Activated naive CD4-positive, alpha-beta T cell treated with anti-CD3 and anti-CD28 coated beads for 36 hours (primary cell): ENCODE data around the gene MLLT3. TPM values are rescaled to one million over a fixed set of nuclear protein-coding genes. Genes with fewer than 3 reads are reported as not detected.

ENCODE experiments used
- CTCF ChIA-PET: fragments of 350-600 bp; sonication (Branson Sonifier 250); formaldehyde crosslinking; loops from one replicate; lab custom pipeline; 2021; ENCODE audit warnings: antibody characterized with exemption; lab: Charles Lee
- DNase-seq: peaks from one replicate; pipeline ENCODE4 v3.0.0-alpha.2; 2020
- H3K27ac Mint-ChIP-seq: one replicate; pipeline ENCODE4 v1.8.0; 2021; ENCODE audit warnings: mild to moderate bottlenecking, mixed read lengths
- H3K27me3 Mint-ChIP-seq: one replicate; pipeline ENCODE4 v1.8.0; 2021; ENCODE audit warnings: low read depth, mixed read lengths
- H3K36me3 Mint-ChIP-seq: one replicate; pipeline ENCODE4 v1.8.0; 2021; ENCODE audit warnings: low read depth, mixed read lengths
- H3K4me1 Mint-ChIP-seq: one replicate; pipeline ENCODE4 v1.8.0; 2021; ENCODE audit warnings: low read depth, mixed read lengths
- H3K4me3 Mint-ChIP-seq: one replicate; pipeline ENCODE4 v1.8.0; 2021; ENCODE audit warnings: mild to moderate bottlenecking, moderate library complexity, mixed read lengths
- H3K9me3 Mint-ChIP-seq: one replicate; pipeline ENCODE4 v1.8.0; 2021; ENCODE audit warnings: mixed read lengths
- intact Hi-C: fragments of 100-400 bp; cut with micrococcal nuclease; formaldehyde crosslinking; loops from one replicate; pipeline ENCODE4 v1.15.1; 2023
- total RNA-seq, 2 experiments: library from RNA; stranded (reverse); gene quantifications; one replicate each; pipeline ENCODE4 v1.2.3, GENCODE V29; 2021

Gene MLLT3
- total RNA-seq, 2 experiments from 2014 or later, result 44.3 to 51.4 TPM

DNA sequence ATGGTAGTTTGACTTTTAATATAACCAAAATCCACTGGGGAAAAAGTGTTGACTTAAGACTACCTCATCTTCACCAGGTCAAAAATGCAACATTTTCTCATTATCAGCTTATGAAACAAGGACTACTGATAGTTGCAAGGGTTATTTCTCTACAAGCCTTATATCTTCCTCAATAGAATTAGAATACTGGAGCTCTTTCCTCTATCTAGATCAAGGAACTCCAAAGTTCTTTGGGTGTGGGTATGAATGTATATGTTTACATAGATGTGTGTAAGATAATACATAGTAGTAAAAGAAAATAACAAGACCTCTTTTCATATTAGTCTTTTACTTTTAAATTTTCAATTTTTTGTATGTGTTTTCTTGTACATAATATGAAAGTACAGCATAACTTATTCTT lies 244.5 kb downstream of the MLLT3 start:
- intact Hi-C loops, result loop anchor here (1.0 to 5.0 kb wide), 3 partner anchors 8 to 245 kb away; partner anchors contain the start of gene MLLT3
- Mint-ChIP-seq H3K36me3 (no peaks in the 10 kb centered on the region), H3K27me3 (no peaks in the 10 kb centered on the region), H3K27ac (no peak overlapping the region), H3K4me1 (peaks cover 68% of the 10 kb centered on the region), H3K4me3 (no peak overlapping the region), H3K9me3 (no peaks in the 10 kb centered on the region)
- no peak for DNase-seq
- CTCF ChIA-PET, result interaction anchor here (1.2 kb wide), 1 partner anchor 17 kb away, joined by 3 read pairs; no protein-coding TSS in a partner anchor

DNA sequence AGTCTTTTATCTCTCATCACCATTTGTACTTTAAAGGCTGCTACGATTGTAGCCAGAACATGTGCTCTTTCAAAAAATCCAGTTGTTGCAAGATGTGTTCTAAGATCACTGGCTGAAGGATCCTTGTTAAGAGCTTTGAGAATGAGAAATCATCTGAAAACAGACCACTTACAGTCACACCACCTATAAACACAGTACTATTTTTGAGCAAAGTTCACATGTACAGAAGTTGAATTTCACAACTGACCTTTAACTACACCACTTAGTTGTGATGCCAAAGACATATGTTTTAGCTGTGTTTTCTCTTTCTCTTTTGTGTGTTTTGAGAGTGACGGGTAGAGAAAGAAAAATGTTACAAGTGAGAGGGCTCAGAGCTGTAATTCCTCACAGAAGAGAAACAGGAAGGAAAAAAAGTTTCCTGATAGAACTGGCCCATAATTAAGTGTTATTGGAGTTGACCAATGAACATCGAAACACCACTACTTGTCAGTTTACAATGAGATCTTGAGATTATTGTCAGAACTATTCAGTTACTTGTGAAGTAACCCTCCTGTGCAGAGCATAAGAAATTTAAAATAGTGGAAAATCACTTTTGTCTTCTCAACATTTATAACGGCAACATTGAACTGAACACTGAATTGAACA lies 245.4 kb downstream of the MLLT3 start:
- peaks cover 62% of the 10 kb centered on the region for H3K4me1 Mint-ChIP-seq
- no peaks in the 10 kb centered on the region for H3K36me3 Mint-ChIP-seq
- no peaks in the 10 kb centered on the region for H3K9me3 Mint-ChIP-seq
- no peak for DNase-seq
- no peaks in the 10 kb centered on the region for H3K27me3 Mint-ChIP-seq
- CTCF ChIA-PET, result interaction anchor here (0.6 to 1.7 kb wide), 5 partner anchors 18 to 958 kb away, joined by 3 to 9 read pairs (median 3); partner anchors contain the start of gene KLHL9
- intact Hi-C loops, result loop anchor here (1.0 to 5.0 kb wide), 3 partner anchors 8 to 245 kb away; partner anchors contain the start of gene MLLT3
- H3K4me3 Mint-ChIP-seq, result peak overlapping the region; percentile 58
- peak overlapping the region; percentile 76 for H3K27ac Mint-ChIP-seq

GRCh38 chr9:20376042-20376441 lies 246.3 kb downstream of the MLLT3 start:
- Mint-ChIP-seq H3K27me3 (no peaks in the 10 kb centered on the region), H3K9me3 (no peaks in the 10 kb centered on the region), H3K36me3 (no peaks in the 10 kb centered on the region), H3K4me1 (peaks cover 71% of the 10 kb centered on the region), H3K27ac (peak overlapping the region; percentile 70), H3K4me3 (peak overlapping the region; percentile 45)
- no peak for DNase-seq
- CTCF ChIA-PET, result interaction anchor here (0.6 to 1.7 kb wide), 4 partner anchors 19 to 154 kb away, joined by 3 to 9 read pairs (median 3); no protein-coding TSS in a partner anchor
- intact Hi-C loops, result loop anchor here (5.0 kb wide), 2 partner anchors 181 to 246 kb away; partner anchors contain the start of gene MLLT3

DNA sequence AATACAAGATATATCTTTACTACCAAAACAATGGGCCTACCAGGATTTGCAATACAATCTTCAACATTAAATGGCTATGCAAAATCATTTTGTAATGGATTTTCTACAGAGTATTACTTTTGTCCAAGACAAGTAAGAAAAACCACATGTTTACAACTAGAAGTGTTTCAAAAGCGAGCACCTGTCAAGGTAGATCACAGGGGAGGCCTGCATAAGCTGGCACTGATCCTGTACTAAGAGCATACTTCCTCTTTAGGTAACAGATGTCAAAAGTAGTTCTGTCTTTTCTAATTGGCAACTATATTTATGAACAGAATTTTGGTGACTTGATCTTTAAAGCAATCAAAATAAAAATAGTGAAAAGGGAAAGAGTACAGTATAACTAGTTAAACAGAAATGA lies 249.0 kb downstream of the MLLT3 start:
- intact Hi-C loops, result no loop called here
- H3K27ac Mint-ChIP-seq, result no peak overlapping the region
- H3K9me3 Mint-ChIP-seq, result no peaks in the 10 kb centered on the region
- H3K36me3 Mint-ChIP-seq, result no peaks in the 10 kb centered on the region
- H3K4me1 Mint-ChIP-seq, result peaks cover 79% of the 10 kb centered on the region
- CTCF ChIA-PET, result no interaction called here
- no peaks in the 10 kb centered on the region for H3K27me3 Mint-ChIP-seq
- H3K4me3 Mint-ChIP-seq, result no peak overlapping the region
- DNase-seq, result no peak

GRCh38 chr9:20369391-20369790 lies 252.9 kb downstream of the MLLT3 start:
- no peaks in the 10 kb centered on the region for H3K27me3 Mint-ChIP-seq
- H3K4me1 Mint-ChIP-seq, result peaks cover 59% of the 10 kb centered on the region
- H3K27ac Mint-ChIP-seq, result no peak overlapping the region
- H3K36me3 Mint-ChIP-seq, result peaks cover 10% of the 10 kb centered on the region
- DNase-seq, result no peak
- H3K9me3 Mint-ChIP-seq, result no peaks in the 10 kb centered on the region
- intact Hi-C loops, result loop anchor here (1.0 kb wide), 1 partner anchor 8 kb away; no protein-coding TSS in a partner anchor
- CTCF ChIA-PET, result interaction anchor here (0.6 kb wide), 1 partner anchor 29 kb away, joined by 5 read pairs; no protein-coding TSS in a partner anchor
- H3K4me3 Mint-ChIP-seq, result no peak overlapping the region

DNA sequence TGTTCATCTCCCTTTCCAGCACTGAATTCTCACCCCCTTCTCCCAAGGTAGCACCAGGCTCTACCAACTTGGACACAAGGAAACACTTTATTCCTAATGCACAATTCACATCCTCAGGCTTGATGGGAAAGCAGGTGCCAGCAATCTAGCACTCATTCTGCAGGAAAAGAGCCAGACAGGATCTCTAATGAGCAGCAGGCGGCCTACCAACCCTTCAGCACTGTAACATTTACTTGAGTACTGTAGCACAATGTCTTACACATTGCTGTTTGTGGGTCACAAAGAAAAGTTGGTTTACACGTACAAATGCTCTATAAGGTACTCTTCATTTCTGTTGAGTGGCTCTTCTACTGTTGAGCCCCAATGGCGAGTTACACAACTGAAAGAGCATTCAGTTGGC lies 254.4 kb downstream of the MLLT3 start:
- DNase-seq, result no peak
- intact Hi-C loops, result no loop called here
- Mint-ChIP-seq H3K4me3 (no peak overlapping the region), H3K36me3 (peaks cover 13% of the 10 kb centered on the region), H3K9me3 (no peaks in the 10 kb centered on the region), H3K27ac (no peak overlapping the region), H3K27me3 (no peaks in the 10 kb centered on the region), H3K4me1 (peaks cover 51% of the 10 kb centered on the region)
- CTCF ChIA-PET, result no interaction called here

DNA sequence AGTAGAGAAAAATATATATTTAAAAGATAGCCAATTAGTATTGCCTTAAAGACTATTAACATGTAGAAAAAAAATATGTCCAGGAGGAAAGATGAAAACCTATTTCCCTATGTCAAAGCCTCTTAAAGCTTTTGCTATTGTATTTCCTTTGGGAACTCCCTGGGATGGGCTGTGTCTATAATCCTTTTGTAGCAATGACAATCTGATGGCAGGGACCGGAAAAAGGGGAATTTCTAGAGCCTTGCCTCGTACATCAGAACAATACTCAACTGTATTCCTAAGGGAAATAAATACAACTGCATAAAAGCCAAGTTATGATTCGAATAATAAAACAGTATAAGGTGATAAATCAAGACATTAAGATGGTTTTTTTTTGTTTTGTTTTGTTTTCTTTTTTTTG lies 257.3 kb downstream of the MLLT3 start:
- H3K9me3 Mint-ChIP-seq, result no peaks in the 10 kb centered on the region
- H3K4me1 Mint-ChIP-seq, result peaks cover 57% of the 10 kb centered on the region
- H3K27ac Mint-ChIP-seq, result no peak overlapping the region
- no peak for DNase-seq
- H3K27me3 Mint-ChIP-seq, result no peaks in the 10 kb centered on the region
- intact Hi-C loops, result no loop called here
- peaks cover 20% of the 10 kb centered on the region for H3K36me3 Mint-ChIP-seq
- CTCF ChIA-PET, result no interaction called here
- no peak overlapping the region for H3K4me3 Mint-ChIP-seq

- Mint-ChIP-seq H3K9me3 (no peaks in the 10 kb centered on the region), H3K36me3 (peaks cover 30% of the 10 kb centered on the region), H3K4me1 (peaks cover 54% of the 10 kb centered on the region), H3K4me3 (no peak overlapping the region), H3K27me3 (no peaks in the 10 kb centered on the region), H3K27ac (no peak overlapping the region)
- DNase-seq, result no peak
- intact Hi-C loops, result no loop called here
- CTCF ChIA-PET, result no interaction called here
Observed at GRCh38 chr9:20363233-20363632, 259.1 kb downstream of the MLLT3 start.

GRCh38 chr9:20361656-20362570 lies 260.4 kb downstream of the MLLT3 start:
- no peak for DNase-seq
- peak overlapping the region; percentile 20 for H3K27ac Mint-ChIP-seq
- H3K27me3 Mint-ChIP-seq, result no peaks in the 10 kb centered on the region
- intact Hi-C loops, result no loop called here
- H3K4me3 Mint-ChIP-seq, result no peak overlapping the region
- no peaks in the 10 kb centered on the region for H3K9me3 Mint-ChIP-seq
- H3K4me1 Mint-ChIP-seq, result peaks cover 59% of the 10 kb centered on the region
- CTCF ChIA-PET, result interaction anchor here (0.7 to 1.2 kb wide), 3 partner anchors 86 to 579 kb away, joined by 3 read pairs; no protein-coding TSS in a partner anchor
- H3K36me3 Mint-ChIP-seq, result peaks cover 23% of the 10 kb centered on the region

GRCh38 chr9:20361229-20361628 lies 261.1 kb downstream of the MLLT3 start:
- no peak for DNase-seq
- peaks cover 66% of the 10 kb centered on the region for H3K4me1 Mint-ChIP-seq
- no peaks in the 10 kb centered on the region for H3K9me3 Mint-ChIP-seq
- H3K4me3 Mint-ChIP-seq, result no peak overlapping the region
- peak overlapping the region; percentile 5 for H3K27ac Mint-ChIP-seq
- H3K36me3 Mint-ChIP-seq, result peaks cover 23% of the 10 kb centered on the region
- CTCF ChIA-PET, result interaction anchor here (0.7 kb wide), 1 partner anchor 87 kb away, joined by 3 read pairs; no protein-coding TSS in a partner anchor
- no peaks in the 10 kb centered on the region for H3K27me3 Mint-ChIP-seq
- intact Hi-C loops, result no loop called here

- intact Hi-C loops, result loop anchor here (1.0 to 10.0 kb wide), 9 partner anchors 38 to 866 kb away; no protein-coding TSS in a partner anchor
- H3K4me3 Mint-ChIP-seq, result peak overlapping the region; percentile 32
- peaks cover 23% of the 10 kb centered on the region for H3K36me3 Mint-ChIP-seq
- H3K9me3 Mint-ChIP-seq, result no peaks in the 10 kb centered on the region
- DNase-seq, result peak; percentile 48
- CTCF ChIA-PET, result interaction anchor here (0.7 to 2.6 kb wide), 13 partner anchors 30 to 753 kb away, joined by 3 to 14 read pairs (median 5); partner anchors contain the start of gene MLLT3
- no peaks in the 10 kb centered on the region for H3K27me3 Mint-ChIP-seq
- H3K27ac Mint-ChIP-seq, result peak overlapping the region; percentile 77
- H3K4me1 Mint-ChIP-seq, result peaks cover 86% of the 10 kb centered on the region
Observed at GRCh38 chr9:20358207-20358606, 264.1 kb downstream of the MLLT3 start.

DNA sequence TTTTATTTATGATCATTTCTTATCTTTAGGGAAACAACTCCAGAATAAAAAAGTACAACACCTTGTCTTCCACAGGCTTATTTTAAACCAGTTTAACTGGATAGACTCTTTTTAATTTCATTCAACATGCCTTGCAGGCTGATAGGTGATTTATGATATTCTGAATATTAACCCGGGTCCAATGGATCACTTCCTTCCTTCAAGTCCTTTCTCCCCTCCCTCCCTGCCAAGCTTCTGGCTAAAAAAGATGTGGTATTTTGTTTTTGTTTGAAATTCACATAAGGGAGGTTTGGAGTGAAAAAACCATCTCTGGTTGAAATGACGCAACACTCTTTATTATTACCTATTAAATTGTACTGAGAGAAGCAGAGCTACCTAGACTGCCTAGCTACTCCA lies 265.3 kb downstream of the MLLT3 start:
- CTCF ChIA-PET, result interaction anchor here (0.7 to 2.6 kb wide), 18 partner anchors 15 to 754 kb away, joined by 3 to 14 read pairs (median 4); partner anchors contain the start of gene MLLT3
- H3K27ac Mint-ChIP-seq, result no peak overlapping the region
- no peak for DNase-seq
- H3K9me3 Mint-ChIP-seq, result no peaks in the 10 kb centered on the region
- H3K27me3 Mint-ChIP-seq, result no peaks in the 10 kb centered on the region
- intact Hi-C loops, result loop anchor here (2.0 to 10.0 kb wide), 5 partner anchors 152 to 865 kb away; partner anchors contain the start of gene HACD4
- no peak overlapping the region for H3K4me3 Mint-ChIP-seq
- peaks cover 29% of the 10 kb centered on the region for H3K36me3 Mint-ChIP-seq
- peaks cover 77% of the 10 kb centered on the region for H3K4me1 Mint-ChIP-seq
